Measurements from ENCODE around the gene CEP192. TPM values are rescaled to one million over a fixed set of nuclear protein-coding genes. Genes with fewer than 3 reads are reported as not detected.
"Not testable (repeated sequence)": the region's sequence is repeated elsewhere in the genome, so short reads cannot be mapped to it uniquely, and the experiment has no call there.

CEP192 gene
- polyA plus RNA-seq, 1 donor (not counting 4 experiments of a cell fraction or from before 2014, with no cell fraction given), result 16.6 TPM

DNA sequence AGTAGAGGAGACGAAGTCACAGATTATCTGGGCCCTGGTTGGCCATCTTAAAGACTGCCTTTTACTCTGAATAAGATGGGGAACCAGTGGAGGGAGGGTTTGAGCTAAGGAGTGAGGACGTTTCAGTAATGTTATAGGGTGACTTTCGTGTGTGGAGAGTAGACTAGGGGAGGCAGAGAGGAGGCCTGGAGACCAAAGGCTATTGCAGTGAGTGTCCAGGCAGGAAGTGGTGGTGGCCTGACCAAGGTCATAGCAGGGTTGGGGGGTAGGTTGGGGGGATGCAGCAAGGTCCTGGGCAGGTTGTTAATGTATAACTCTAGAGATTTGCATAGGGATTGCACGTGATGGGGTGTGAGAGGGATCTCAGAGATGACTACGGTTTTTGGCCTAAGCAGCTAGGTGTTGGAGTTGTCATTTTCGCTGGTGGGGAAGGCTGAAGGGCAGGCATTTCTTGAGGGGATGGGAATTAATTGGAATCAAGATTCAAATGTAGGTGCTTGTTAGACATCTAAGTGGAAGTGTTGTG is 4.9 kb downstream of the CEP192 start:
- Histone ChIP-seq H3K9me1 (ENCODE audit: control insufficient read depth, extremely low read depth, insufficient read depth, low read length) (peaks cover 2% of the 10 kb centered on the region), H4K20me1 (ENCODE audit: control insufficient read depth, extremely low read depth, insufficient read depth, low read length) (peaks cover 5% of the 10 kb centered on the region), H3K4me1 (ENCODE audit: control insufficient read depth, extremely low read depth, insufficient read depth, low read length) (peaks cover 12% of the 10 kb centered on the region), H2AFZ (ENCODE audit: control insufficient read depth, low read length) (no peak overlapping the region), H3K9me3 (ENCODE audit: control insufficient read depth, low read depth, low read length) (no peaks in the 10 kb centered on the region), H3K36me3 (ENCODE audit: control insufficient read depth in 2 of 2, extremely low read depth in 1 of 2, insufficient read depth in 2 of 2, low read length in 2 of 2) (peaks cover 0 to 1% of the 10 kb centered on the region in 2 experiments), H3K9ac (ENCODE audit: control insufficient read depth, extremely low read depth, insufficient read depth, low read length) (no peak overlapping the region), H3K4me2 (ENCODE audit: control insufficient read depth, extremely low read depth, insufficient read depth, low read depth, low read length) (no peak overlapping the region), H3K27me3 (ENCODE audit: control insufficient read depth, extremely low read depth, insufficient read depth, low read length) (no peaks in the 10 kb centered on the region), H3K79me2 (ENCODE audit: control insufficient read depth, insufficient read depth, low read length) (peaks cover 82% of the 10 kb centered on the region), H3K4me3 (ENCODE audit: control insufficient read depth in 2 of 3, extremely low read depth in 1 of 3, insufficient read depth in 2 of 3, low read depth in 1 of 3, low read length in 3 of 3) (no peak overlapping the region), H3K27ac (ENCODE audit: control insufficient read depth, insufficient read depth, low read length) (no peak overlapping the region)
- DNase-seq (ENCODE audit: low read depth, low spot score), result no peak
- dilution Hi-C loops (cut with MboI; ENCODE audit: extremely low pct_ligation_motif_present, low sequenced_read_pairs), result no loop called here
- TF ChIP-seq EZH2 (IDR thresholded peaks at IDR 0.05; ENCODE audit: low read length) (no peak), CTCF (optimal IDR thresholded peaks at IDR 0.05 in 1 of 3, IDR thresholded peaks at IDR 0.05 in 1 of 3, conservative IDR thresholded peaks at IDR 0.05 in 1 of 3; ENCODE audit: extremely low read depth in 1 of 3, insufficient read depth in 2 of 3, low read length in 3 of 3) (no peak)
- no peak for FAIRE-seq

GRCh38 chr18:12996661-12997292 is 5.6 kb downstream of the CEP192 start:
- Histone ChIP-seq H2AFZ (ENCODE audit: control insufficient read depth, low read length) (no peak overlapping the region), H3K4me3 (ENCODE audit: control insufficient read depth in 2 of 3, extremely low read depth in 1 of 3, insufficient read depth in 2 of 3, low read depth in 1 of 3, low read length in 3 of 3) (no peak overlapping the region), H3K9ac (ENCODE audit: control insufficient read depth, extremely low read depth, insufficient read depth, low read length) (no peak overlapping the region), H3K4me1 (ENCODE audit: control insufficient read depth, extremely low read depth, insufficient read depth, low read length) (peaks cover 12% of the 10 kb centered on the region), H3K9me3 (ENCODE audit: control insufficient read depth, low read depth, low read length) (no peaks in the 10 kb centered on the region), H3K36me3 (ENCODE audit: control insufficient read depth in 2 of 2, extremely low read depth in 1 of 2, insufficient read depth in 2 of 2, low read length in 2 of 2) (peaks cover 0 to 1% of the 10 kb centered on the region in 2 experiments), H3K27ac (ENCODE audit: control insufficient read depth, insufficient read depth, low read length) (no peak overlapping the region), H3K9me1 (ENCODE audit: control insufficient read depth, extremely low read depth, insufficient read depth, low read length) (peaks cover 2% of the 10 kb centered on the region), H4K20me1 (ENCODE audit: control insufficient read depth, extremely low read depth, insufficient read depth, low read length) (peaks cover 5% of the 10 kb centered on the region), H3K4me2 (ENCODE audit: control insufficient read depth, extremely low read depth, insufficient read depth, low read depth, low read length) (no peak overlapping the region), H3K79me2 (ENCODE audit: control insufficient read depth, insufficient read depth, low read length) (peaks cover 79% of the 10 kb centered on the region), H3K27me3 (ENCODE audit: control insufficient read depth, extremely low read depth, insufficient read depth, low read length) (no peaks in the 10 kb centered on the region)
- dilution Hi-C loops (cut with MboI; ENCODE audit: extremely low pct_ligation_motif_present, low sequenced_read_pairs), result no loop called here
- FAIRE-seq (no peak), DNase-seq (ENCODE audit: low read depth, low spot score) (no peak)
- TF ChIP-seq EZH2 (IDR thresholded peaks at IDR 0.05; ENCODE audit: low read length) (no peak), CTCF (optimal IDR thresholded peaks at IDR 0.05 in 1 of 3, IDR thresholded peaks at IDR 0.05 in 1 of 3, conservative IDR thresholded peaks at IDR 0.05 in 1 of 3; ENCODE audit: extremely low read depth in 1 of 3, insufficient read depth in 2 of 3, low read length in 3 of 3) (no peak)

DNA sequence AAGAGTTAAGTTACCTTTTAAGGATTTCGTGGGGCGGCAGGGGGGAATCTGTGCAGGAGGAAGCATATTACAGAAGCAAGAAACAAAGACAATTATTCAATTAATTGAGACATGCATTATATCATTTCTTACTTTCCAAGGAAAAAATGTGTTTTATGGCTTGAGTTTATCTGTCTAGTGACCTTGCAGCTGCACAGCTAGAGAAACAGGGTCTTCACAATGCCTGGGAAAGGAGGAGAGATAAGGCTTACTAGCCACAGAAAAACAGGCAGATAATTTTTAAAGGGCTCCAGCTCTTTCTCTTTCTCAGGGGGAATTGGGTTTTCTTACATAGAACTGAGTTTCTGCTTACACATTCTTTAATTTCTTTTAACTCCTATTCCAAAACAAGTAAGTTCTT is 6.2 kb downstream of the CEP192 start:
- Histone ChIP-seq H3K4me1 (ENCODE audit: control insufficient read depth, extremely low read depth, insufficient read depth, low read length) (peaks cover 10% of the 10 kb centered on the region), H3K79me2 (ENCODE audit: control insufficient read depth, insufficient read depth, low read length) (peaks cover 73% of the 10 kb centered on the region)
- H3K9me1 ChIP-seq (ENCODE audit: control insufficient read depth, extremely low read depth, insufficient read depth, low read length); H3K27me3 ChIP-seq (ENCODE audit: control insufficient read depth, extremely low read depth, insufficient read depth, low read length); H3K27ac ChIP-seq (ENCODE audit: control insufficient read depth, insufficient read depth, low read length); H2AFZ ChIP-seq (ENCODE audit: control insufficient read depth, low read length); dilution Hi-C loops (cut with MboI; ENCODE audit: extremely low pct_ligation_motif_present, low sequenced_read_pairs); H3K36me3 ChIP-seq (ENCODE audit: control insufficient read depth in 2 of 2, extremely low read depth in 1 of 2, insufficient read depth in 2 of 2, low read length in 2 of 2); H4K20me1 ChIP-seq (ENCODE audit: control insufficient read depth, extremely low read depth, insufficient read depth, low read length); FAIRE-seq; H3K4me3 ChIP-seq (ENCODE audit: control insufficient read depth in 2 of 3, extremely low read depth in 1 of 3, insufficient read depth in 2 of 3, low read depth in 1 of 3, low read length in 3 of 3); H3K9ac ChIP-seq (ENCODE audit: control insufficient read depth, extremely low read depth, insufficient read depth, low read length); DNase-seq (ENCODE audit: low read depth, low spot score); H3K4me2 ChIP-seq (ENCODE audit: control insufficient read depth, extremely low read depth, insufficient read depth, low read depth, low read length); H3K9me3 ChIP-seq (ENCODE audit: control insufficient read depth, low read depth, low read length): not testable (repeated sequence)

Measured in keratinocyte (primary cell).